Upper lobe of right lung (tissue), 1 donor: ENCODE measurements around the gene GREB1. TPM values are rescaled to one million over a fixed set of nuclear protein-coding genes. Genes with fewer than 3 reads are reported as not detected.

Experiments used
- ATAC-seq: fragments of 200-7000 bp; cut with Tn5 transposase; one replicate; pipeline ENCODE4 v1.9.1; 2020; ENCODE audit warnings: mild to moderate bottlenecking, moderate library complexity
- DNase-seq: peaks from one replicate; pipeline ENCODE4 v3.0.0-alpha.2; 2020
- H3K27ac ChIP-seq: fragments of 200-600 bp; one replicate; pipeline ENCODE4 v1.8.0; 2022
- H3K27me3 ChIP-seq: fragments of 200-600 bp; one replicate; pipeline ENCODE4 v1.8.0; 2022; ENCODE audit warnings: mild to moderate bottlenecking
- H3K36me3 ChIP-seq: fragments of 200-600 bp; one replicate; pipeline ENCODE4 v1.8.0; 2022
- H3K4me1 ChIP-seq: fragments of 200-600 bp; one replicate; pipeline ENCODE4 v1.8.0; 2022
- H3K4me3 ChIP-seq: fragments of 200-600 bp; one replicate; pipeline ENCODE4 v1.8.0; 2022; ENCODE audit warnings: mild to moderate bottlenecking
- H3K9me3 ChIP-seq: fragments of 200-600 bp; one replicate; pipeline ENCODE4 v1.8.0; 2022
- intact Hi-C: fragments of 100-400 bp; cut with DNase I; formaldehyde crosslinking; loops from one replicate; pipeline ENCODE4 v1.11.0; 2022
- total RNA-seq: library from RNA; stranded (reverse); fragmentation: NEBNext Ultra II Directional; extraction: Animal tissue kit (Norgen Biotek cat#: 25700); gene quantifications from one replicate; pipeline ENCODE4 v1.2.1, GENCODE V29; 2021
- TF ChIP-seq, protein P1 (sequence below): fragments of 200-600 bp; IDR thresholded peaks from one replicate; pipeline ENCODE4 v1.8.0; 2022; ENCODE audit warnings: antibody characterized with exemption
- donor health status: DM: no; HTN: yes; CAD: no; lungs with severe emphysema.

Gene GREB1
- total RNA-seq, 1 donor from 2014 or later, result 0.90 TPM

DNA sequence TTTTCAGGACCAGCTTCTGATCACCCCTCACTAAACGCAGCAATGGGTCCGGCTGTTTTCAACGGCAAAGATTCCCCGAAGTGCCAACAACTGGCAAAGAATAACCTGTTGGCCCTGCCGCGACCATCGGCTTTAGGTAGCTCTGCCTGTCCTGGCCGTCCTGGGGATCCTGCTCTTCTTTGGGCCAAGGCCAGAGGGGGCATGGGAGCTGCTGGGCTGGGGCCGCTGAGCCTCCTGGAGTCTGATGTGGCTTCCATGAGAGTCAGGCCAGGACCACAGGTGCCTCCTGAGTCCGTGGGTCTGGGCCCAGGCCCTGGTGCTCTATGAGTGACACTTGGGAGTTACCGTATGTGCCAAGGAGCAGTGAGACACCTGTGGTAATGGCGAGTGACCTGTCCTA lies 46.9 kb downstream of the GREB1 start:
- TF ChIP-seq, protein P1, sequence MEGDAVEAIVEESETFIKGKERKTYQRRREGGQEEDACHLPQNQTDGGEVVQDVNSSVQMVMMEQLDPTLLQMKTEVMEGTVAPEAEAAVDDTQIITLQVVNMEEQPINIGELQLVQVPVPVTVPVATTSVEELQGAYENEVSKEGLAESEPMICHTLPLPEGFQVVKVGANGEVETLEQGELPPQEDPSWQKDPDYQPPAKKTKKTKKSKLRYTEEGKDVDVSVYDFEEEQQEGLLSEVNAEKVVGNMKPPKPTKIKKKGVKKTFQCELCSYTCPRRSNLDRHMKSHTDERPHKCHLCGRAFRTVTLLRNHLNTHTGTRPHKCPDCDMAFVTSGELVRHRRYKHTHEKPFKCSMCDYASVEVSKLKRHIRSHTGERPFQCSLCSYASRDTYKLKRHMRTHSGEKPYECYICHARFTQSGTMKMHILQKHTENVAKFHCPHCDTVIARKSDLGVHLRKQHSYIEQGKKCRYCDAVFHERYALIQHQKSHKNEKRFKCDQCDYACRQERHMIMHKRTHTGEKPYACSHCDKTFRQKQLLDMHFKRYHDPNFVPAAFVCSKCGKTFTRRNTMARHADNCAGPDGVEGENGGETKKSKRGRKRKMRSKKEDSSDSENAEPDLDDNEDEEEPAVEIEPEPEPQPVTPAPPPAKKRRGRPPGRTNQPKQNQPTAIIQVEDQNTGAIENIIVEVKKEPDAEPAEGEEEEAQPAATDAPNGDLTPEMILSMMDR, result no peak
- intact Hi-C loops, result loop anchor here (5.0 kb wide), 1 partner anchor 93 kb away; no protein-coding TSS in a partner anchor
- Histone ChIP-seq H3K4me1 (no peaks in the 10 kb centered on the region), H3K27ac (no peak overlapping the region), H3K9me3 (no peaks in the 10 kb centered on the region), H3K27me3 (no peaks in the 10 kb centered on the region), H3K36me3 (no peaks in the 10 kb centered on the region), H3K4me3 (no peak overlapping the region)
- no peak for DNase-seq
- ATAC-seq, result no peak

DNA sequence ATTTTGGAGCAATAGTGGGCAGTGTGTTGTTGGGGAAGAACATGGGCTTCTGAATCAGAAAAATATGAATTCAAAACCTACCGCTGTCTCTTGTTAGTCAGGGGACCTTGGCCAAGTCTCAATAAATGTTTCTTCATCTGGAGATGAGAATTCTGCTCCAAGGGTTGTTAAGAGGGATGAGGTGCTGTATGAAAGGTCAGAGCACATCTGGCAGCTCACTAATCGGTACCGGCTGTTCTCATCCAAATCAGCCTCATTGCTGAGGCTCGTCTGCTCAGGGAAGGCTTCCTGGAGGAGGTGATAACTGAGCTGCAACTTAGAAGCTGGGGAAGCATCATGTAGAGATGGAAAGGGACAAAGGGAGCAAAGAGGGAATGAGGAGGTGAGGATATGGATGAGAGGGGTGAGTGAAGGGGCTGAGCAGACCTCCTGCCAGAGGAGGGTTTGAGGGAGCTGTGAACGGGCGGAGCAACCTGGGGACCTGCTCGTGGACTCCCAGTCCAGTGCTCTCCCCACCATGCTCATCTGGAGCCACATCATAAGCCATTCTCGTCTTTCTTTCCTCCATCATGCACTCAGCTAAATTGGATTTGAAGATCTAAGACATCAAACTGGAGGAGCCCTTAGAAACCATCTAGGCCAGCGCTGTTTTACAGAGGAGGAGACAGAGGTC lies 47.4 kb downstream of the GREB1 start:
- TF ChIP-seq, protein P1, result no peak
- Histone ChIP-seq H3K27me3 (no peaks in the 10 kb centered on the region), H3K4me3 (no peak overlapping the region), H3K36me3 (no peaks in the 10 kb centered on the region), H3K9me3 (no peaks in the 10 kb centered on the region), H3K4me1 (no peaks in the 10 kb centered on the region), H3K27ac (no peak overlapping the region)
- intact Hi-C loops, result loop anchor here (5.0 kb wide), 1 partner anchor 94 kb away; no protein-coding TSS in a partner anchor
- no peak for ATAC-seq
- DNase-seq, result no peak

DNA sequence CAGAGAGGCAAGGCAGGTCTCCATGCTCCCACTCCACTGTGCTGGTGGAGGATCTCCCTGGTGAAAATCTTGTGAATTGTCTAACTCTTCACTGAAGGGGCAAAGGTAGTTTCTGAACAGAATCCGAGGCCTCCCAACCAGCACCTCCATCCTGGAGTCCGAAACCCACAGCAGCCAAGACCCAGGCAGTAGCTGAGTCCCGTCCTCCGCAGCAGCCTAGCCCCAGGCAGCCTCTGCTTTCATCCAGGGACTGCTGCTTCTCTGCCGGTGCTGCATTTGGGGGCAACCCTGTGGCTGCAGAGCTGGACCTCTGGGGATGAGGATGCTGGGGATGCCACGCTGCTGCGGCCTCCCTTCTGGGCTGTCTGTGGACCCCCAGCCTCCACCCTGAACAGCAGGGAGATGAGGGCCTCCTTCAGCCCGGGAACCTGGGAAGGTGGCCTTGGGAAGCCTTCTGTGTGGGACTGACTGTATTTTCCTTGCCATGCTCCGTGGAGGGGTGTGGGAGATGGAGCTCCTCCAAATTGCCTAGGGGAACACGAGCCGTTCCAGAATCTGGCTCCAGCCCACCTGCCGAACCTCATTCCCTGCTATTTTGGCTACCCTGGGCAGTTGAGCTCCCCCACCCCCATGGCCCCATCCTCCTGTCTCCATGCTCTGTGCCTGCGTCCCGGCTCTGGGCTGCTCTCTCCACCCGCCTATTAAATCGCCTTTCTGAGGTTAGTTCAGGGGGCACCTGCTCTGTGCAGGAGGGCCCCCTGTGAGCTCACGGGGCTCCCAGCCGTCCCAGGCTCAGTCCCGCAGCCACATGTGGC lies 48.2 kb downstream of the GREB1 start:
- H3K36me3 ChIP-seq, result no peaks in the 10 kb centered on the region
- H3K27me3 ChIP-seq, result no peaks in the 10 kb centered on the region
- no peak for ATAC-seq
- TF ChIP-seq, protein P1, result no peak
- no peak for DNase-seq
- no peaks in the 10 kb centered on the region for H3K4me1 ChIP-seq
- intact Hi-C loops, result loop anchor here (5.0 kb wide), 1 partner anchor 95 kb away; no protein-coding TSS in a partner anchor
- no peaks in the 10 kb centered on the region for H3K9me3 ChIP-seq
- H3K4me3 ChIP-seq, result no peak overlapping the region
- no peak overlapping the region for H3K27ac ChIP-seq

DNA sequence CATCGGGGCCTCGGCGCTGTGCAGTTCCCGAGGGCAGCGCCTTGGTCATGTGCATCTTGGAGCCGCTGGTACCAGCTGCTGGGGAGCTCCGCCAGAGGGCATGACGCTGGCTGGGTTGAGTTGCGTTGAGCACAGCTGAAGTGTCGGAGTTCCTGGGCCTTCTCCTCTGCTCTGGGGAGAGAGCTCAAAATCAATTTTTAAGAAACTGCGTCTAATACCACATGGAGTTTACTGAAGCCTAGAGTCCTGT lies 48.7 kb downstream of the GREB1 start:
- DNase-seq (no peak), ATAC-seq (no peak)
- intact Hi-C loops, result loop anchor here (5.0 kb wide), 1 partner anchor 95 kb away; no protein-coding TSS in a partner anchor
- TF ChIP-seq, protein P1, result no peak
- Histone ChIP-seq H3K27me3 (no peaks in the 10 kb centered on the region), H3K4me3 (no peak overlapping the region), H3K4me1 (no peaks in the 10 kb centered on the region), H3K9me3 (no peaks in the 10 kb centered on the region), H3K36me3 (no peaks in the 10 kb centered on the region), H3K27ac (no peak overlapping the region)

DNA sequence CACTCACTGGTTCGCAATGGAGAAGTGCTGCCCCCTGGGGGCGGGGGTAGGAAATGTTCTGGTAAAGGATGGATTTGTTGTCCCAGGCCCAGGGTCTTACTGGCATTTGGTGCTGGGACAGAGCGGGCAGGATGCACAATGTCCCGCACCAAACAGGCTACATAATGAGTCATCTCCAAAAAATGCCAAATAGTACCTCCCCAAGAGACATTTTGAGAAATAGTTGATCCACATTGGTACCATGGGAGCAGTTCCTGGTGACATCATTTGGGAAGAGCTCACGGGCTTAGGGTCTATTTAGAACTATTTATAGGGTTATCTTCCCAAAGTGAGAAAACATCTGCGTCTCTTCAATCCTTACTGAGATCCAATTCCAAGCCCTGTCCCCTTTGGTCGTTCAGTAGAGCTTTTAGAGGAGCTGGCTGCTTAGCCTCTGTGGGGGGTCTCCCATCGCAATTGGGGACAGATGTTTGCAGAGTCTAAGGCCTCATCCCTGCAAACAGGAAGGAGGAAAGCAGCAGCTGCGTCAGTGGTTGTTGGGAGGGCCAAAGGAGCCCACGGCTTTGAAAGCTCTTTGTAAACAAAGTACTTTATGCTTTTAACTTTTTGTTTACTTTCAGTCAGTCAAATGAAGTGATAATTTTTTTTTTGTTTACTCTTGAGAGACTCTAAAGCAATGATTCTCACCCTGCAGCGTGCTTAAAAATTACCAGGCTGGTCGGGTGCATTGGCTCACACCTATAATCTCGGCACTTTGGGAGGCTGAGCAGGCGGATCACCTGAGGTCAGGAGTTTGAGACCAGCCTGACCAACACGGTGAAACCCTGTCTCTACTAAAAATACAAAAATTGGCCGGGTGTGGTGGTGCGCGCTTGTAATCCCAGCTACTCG lies 49.3 kb downstream of the GREB1 start:
- intact Hi-C loops, result loop anchor here (5.0 kb wide), 1 partner anchor 96 kb away; no protein-coding TSS in a partner anchor
- Histone ChIP-seq H3K4me1 (no peaks in the 10 kb centered on the region), H3K9me3 (no peaks in the 10 kb centered on the region), H3K36me3 (no peaks in the 10 kb centered on the region), H3K27ac (no peak overlapping the region), H3K27me3 (no peaks in the 10 kb centered on the region), H3K4me3 (no peak overlapping the region)
- TF ChIP-seq, protein P1, result peak; percentile 77
- no peak for DNase-seq
- peak; percentile 65 for ATAC-seq
